Measurements from ENCODE around the gene GRK2. TPM values are rescaled to one million over a fixed set of nuclear protein-coding genes. Genes with fewer than 3 reads are reported as not detected.

The GRK2 gene
- total and polyA plus RNA-seq, 2 of the 8 experiments (the other 6 are each of a cell fraction or from before 2014, with no cell fraction given) = 47.3 to 49.7 TPM

DNA sequence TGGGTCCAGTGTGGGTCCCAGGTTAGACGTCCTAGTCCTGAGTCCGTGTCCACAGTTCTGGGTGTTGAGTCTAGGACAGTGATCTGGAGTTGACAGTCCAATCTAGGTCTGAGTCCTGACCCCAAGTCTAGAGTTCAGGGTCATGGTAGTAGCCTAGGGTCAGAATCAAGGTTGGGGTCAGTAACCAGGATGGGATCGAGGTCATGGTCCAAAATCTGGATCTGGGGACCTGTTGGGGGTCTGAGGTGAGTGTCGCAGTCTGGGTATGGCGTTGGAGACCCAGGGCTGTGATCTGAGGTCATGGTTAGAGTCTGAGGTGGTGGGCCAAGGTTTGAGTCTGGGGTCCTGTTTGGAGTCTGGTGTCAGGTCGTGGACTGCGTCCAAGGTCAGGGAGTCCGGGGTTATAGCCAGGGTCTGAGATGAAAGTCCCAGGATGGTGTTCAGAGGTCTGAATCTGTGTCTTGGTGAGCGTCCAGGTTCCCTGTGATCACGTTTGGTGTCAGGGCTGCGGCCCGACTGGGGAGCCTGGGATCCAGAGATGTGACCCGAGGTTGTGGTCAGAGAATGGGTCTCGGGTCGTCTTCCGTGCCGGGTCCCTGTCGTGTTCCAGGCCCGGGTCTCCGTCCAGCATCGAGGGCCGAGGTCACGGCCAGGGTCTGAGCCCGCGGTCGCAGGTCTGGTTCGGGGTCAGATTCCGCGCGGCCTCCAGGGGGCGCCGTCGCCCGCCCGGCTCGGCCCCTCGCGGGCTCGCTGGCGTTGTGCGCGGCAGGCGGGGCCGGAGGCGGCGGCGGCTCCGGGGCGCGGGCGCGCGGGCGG, 432 bp upstream of the GRK2 start (continued):
- TF ChIP-seq, protein P1, sequence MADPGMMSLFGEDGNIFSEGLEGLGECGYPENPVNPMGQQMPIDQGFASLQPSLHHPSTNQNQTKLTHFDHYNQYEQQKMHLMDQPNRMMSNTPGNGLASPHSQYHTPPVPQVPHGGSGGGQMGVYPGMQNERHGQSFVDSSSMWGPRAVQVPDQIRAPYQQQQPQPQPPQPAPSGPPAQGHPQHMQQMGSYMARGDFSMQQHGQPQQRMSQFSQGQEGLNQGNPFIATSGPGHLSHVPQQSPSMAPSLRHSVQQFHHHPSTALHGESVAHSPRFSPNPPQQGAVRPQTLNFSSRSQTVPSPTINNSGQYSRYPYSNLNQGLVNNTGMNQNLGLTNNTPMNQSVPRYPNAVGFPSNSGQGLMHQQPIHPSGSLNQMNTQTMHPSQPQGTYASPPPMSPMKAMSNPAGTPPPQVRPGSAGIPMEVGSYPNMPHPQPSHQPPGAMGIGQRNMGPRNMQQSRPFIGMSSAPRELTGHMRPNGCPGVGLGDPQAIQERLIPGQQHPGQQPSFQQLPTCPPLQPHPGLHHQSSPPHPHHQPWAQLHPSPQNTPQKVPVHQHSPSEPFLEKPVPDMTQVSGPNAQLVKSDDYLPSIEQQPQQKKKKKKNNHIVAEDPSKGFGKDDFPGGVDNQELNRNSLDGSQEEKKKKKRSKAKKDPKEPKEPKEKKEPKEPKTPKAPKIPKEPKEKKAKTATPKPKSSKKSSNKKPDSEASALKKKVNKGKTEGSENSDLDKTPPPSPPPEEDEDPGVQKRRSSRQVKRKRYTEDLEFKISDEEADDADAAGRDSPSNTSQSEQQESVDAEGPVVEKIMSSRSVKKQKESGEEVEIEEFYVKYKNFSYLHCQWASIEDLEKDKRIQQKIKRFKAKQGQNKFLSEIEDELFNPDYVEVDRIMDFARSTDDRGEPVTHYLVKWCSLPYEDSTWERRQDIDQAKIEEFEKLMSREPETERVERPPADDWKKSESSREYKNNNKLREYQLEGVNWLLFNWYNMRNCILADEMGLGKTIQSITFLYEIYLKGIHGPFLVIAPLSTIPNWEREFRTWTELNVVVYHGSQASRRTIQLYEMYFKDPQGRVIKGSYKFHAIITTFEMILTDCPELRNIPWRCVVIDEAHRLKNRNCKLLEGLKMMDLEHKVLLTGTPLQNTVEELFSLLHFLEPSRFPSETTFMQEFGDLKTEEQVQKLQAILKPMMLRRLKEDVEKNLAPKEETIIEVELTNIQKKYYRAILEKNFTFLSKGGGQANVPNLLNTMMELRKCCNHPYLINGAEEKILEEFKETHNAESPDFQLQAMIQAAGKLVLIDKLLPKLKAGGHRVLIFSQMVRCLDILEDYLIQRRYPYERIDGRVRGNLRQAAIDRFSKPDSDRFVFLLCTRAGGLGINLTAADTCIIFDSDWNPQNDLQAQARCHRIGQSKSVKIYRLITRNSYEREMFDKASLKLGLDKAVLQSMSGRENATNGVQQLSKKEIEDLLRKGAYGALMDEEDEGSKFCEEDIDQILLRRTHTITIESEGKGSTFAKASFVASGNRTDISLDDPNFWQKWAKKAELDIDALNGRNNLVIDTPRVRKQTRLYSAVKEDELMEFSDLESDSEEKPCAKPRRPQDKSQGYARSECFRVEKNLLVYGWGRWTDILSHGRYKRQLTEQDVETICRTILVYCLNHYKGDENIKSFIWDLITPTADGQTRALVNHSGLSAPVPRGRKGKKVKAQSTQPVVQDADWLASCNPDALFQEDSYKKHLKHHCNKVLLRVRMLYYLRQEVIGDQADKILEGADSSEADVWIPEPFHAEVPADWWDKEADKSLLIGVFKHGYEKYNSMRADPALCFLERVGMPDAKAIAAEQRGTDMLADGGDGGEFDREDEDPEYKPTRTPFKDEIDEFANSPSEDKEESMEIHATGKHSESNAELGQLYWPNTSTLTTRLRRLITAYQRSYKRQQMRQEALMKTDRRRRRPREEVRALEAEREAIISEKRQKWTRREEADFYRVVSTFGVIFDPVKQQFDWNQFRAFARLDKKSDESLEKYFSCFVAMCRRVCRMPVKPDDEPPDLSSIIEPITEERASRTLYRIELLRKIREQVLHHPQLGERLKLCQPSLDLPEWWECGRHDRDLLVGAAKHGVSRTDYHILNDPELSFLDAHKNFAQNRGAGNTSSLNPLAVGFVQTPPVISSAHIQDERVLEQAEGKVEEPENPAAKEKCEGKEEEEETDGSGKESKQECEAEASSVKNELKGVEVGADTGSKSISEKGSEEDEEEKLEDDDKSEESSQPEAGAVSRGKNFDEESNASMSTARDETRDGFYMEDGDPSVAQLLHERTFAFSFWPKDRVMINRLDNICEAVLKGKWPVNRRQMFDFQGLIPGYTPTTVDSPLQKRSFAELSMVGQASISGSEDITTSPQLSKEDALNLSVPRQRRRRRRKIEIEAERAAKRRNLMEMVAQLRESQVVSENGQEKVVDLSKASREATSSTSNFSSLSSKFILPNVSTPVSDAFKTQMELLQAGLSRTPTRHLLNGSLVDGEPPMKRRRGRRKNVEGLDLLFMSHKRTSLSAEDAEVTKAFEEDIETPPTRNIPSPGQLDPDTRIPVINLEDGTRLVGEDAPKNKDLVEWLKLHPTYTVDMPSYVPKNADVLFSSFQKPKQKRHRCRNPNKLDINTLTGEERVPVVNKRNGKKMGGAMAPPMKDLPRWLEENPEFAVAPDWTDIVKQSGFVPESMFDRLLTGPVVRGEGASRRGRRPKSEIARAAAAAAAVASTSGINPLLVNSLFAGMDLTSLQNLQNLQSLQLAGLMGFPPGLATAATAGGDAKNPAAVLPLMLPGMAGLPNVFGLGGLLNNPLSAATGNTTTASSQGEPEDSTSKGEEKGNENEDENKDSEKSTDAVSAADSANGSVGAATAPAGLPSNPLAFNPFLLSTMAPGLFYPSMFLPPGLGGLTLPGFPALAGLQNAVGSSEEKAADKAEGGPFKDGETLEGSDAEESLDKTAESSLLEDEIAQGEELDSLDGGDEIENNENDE (IDR thresholded peaks at IDR 0.05; ENCODE audit: insufficient replicate concordance, low read length) = no peak
- TF ChIP-seq KDM1A (IDR thresholded peaks at IDR 0.05; ENCODE audit: borderline replicate concordance, low read length) (no peak), EZH2 (IDR thresholded peaks at IDR 0.05; ENCODE audit: low read depth, low read length, severe bottlenecking) (no peak), YY1 (IDR thresholded peaks at IDR 0.05; ENCODE audit: low read depth, low read length) (no peak; the same call in 1 of the 2 replicates), EGR1 (IDR thresholded peaks at IDR 0.05; ENCODE audit: borderline replicate concordance, low read depth, low read length) (no peak), CEBPB (IDR thresholded peaks at IDR 0.05; ENCODE audit: low read depth, low read length) (no peak), HDAC2 (IDR thresholded peaks at IDR 0.05; ENCODE audit: borderline replicate concordance in 1 of 2, low read depth in 2 of 2, low read length in 2 of 2) (no peak), CHD1 (IDR thresholded peaks at IDR 0.05; ENCODE audit: low read depth, low read length) (no peak)

Measured in H1 (cell line).